K562 (cell line): ENCODE measurements around the gene ERBB4.

ENCODE experiments used
- EZH2 ChIP-seq: IDR thresholded peaks from 2 replicates; pipeline ENCODE4 v1.6.1; 2012; ENCODE audit warnings: low read depth, mild to moderate bottlenecking, inconsistent platforms, low read length, borderline replicate concordance
- GABPA ChIP-seq: fragments of 200-800 bp; sonication (Bioruptor generic); conservative IDR thresholded peaks from 2 replicates; pipeline ENCODE4 v1.6.1; 2016; ENCODE audit warnings: low read depth, missing genetic modification characterization, missing compliant biosample characterization
- HMG20B ChIP-seq: fragments of 250-450 bp; sonication (Bioruptor Pico); IDR thresholded peaks from 2 replicates; pipeline ENCODE4 v1.5.0; 2021; ENCODE audit warnings: mild to moderate bottlenecking
- KDM1A ChIP-seq, 2 experiments: fragments of 450-650 bp; IDR thresholded peaks; 2 replicates each; pipeline ENCODE4 v1.6.1; 2016; ENCODE audit warnings: mild to moderate bottlenecking in 2 of 2
- MCM7 ChIP-seq, 2 experiments: fragments of 450-650 bp; IDR thresholded peaks; 2 replicates each; pipeline ENCODE4 v1.6.1; 2016 to 2018
- PHF8 ChIP-seq: fragments of 200-600 bp; sonication (generic); IDR thresholded peaks from 2 replicates; pipeline ENCODE4 v1.6.1; 2012; ENCODE audit warnings: mixed run types, mild to moderate bottlenecking, inconsistent platforms, low read length, moderate library complexity, borderline replicate concordance
- POLR2AphosphoS5 ChIP-seq: IDR thresholded peaks from 2 replicates; pipeline ENCODE4 v1.6.1; 2011; ENCODE audit warnings: mild to moderate bottlenecking, low read depth, low read length, moderate library complexity; ENCODE audit not compliant: control insufficient read depth, insufficient read depth
- SP1 ChIP-seq: sonication (generic); formaldehyde crosslinking; IDR thresholded peaks from 2 replicates; pipeline ENCODE4 v1.8.1; 2022; ENCODE audit warnings: mild to moderate bottlenecking, missing genetic modification reagents
- ZBTB40 ChIP-seq, 2 experiments: fragments of 450-650 bp in 1 of 2; sonication (generic) in 1 of 2; formaldehyde crosslinking in 1 of 2; IDR thresholded peaks; 2 replicates each; pipeline versions ENCODE4 v1.7.1 to v1.9.0; 2016 to 2022; ENCODE audit warnings: inconsistent platforms in 1 of 2, mild to moderate bottlenecking in 1 of 2, missing genetic modification reagents in 1 of 2
- TF ChIP-seq, protein P1 (sequence below): fragments of 450-650 bp; IDR thresholded peaks from 2 replicates; pipeline ENCODE4 v1.6.1; 2018; ENCODE audit warnings: mild to moderate bottlenecking, low read depth; ENCODE audit not compliant: partially characterized antibody
- TF ChIP-seq, protein P2 (sequence below): sonication (generic); formaldehyde crosslinking; IDR thresholded peaks from 2 replicates; pipeline ENCODE4 v1.8.1; 2023; ENCODE audit warnings: mild to moderate bottlenecking, missing genetic modification reagents
- TF ChIP-seq, protein P3 (sequence below), 3 experiments: IDR thresholded peaks in 2 of 3; conservative IDR thresholded peaks in 1 of 3; 2 replicates each; pipeline ENCODE4 v1.5.1; 2011 to 2012; ENCODE audit warnings: low read length in 3 of 3, mild to moderate bottlenecking in 3 of 3, control low read depth in 2 of 3, improper control_type of control experiment in 1 of 3, inconsistent platforms in 1 of 3, low read depth in 1 of 3, mixed read lengths in 1 of 3, moderate library complexity in 1 of 3; ENCODE audit not compliant: insufficient read depth in 2 of 3

GRCh38 chr2:211737282-211737681 lies 801.3 kb downstream of the ERBB4 start:
- TF ChIP-seq, protein P1, sequence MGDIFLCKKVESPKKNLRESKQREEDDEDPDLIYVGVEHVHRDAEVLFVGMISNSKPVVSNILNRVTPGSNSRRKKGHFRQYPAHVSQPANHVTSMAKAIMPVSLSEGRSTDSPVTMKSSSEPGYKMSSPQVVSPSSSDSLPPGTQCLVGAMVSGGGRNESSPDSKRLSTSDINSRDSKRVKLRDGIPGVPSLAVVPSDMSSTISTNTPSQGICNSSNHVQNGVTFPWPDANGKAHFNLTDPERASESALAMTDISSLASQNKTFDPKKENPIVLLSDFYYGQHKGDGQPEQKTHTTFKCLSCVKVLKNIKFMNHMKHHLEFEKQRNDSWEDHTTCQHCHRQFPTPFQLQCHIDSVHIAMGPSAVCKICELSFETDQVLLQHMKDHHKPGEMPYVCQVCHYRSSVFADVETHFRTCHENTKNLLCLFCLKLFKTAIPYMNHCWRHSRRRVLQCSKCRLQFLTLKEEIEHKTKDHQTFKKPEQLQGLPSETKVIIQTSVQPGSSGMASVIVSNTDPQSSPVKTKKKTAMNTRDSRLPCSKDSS: no peak
- TF ChIP-seq POLR2AphosphoS5: no peak
- no peak for TF ChIP-seq EZH2
- TF ChIP-seq, protein P2, sequence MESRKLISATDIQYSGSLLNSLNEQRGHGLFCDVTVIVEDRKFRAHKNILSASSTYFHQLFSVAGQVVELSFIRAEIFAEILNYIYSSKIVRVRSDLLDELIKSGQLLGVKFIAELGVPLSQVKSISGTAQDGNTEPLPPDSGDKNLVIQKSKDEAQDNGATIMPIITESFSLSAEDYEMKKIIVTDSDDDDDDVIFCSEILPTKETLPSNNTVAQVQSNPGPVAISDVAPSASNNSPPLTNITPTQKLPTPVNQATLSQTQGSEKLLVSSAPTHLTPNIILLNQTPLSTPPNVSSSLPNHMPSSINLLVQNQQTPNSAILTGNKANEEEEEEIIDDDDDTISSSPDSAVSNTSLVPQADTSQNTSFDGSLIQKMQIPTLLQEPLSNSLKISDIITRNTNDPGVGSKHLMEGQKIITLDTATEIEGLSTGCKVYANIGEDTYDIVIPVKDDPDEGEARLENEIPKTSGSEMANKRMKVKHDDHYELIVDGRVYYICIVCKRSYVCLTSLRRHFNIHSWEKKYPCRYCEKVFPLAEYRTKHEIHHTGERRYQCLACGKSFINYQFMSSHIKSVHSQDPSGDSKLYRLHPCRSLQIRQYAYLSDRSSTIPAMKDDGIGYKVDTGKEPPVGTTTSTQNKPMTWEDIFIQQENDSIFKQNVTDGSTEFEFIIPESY (CRISPR knock-in tag): no peak
- TF ChIP-seq KDM1A (IDR thresholded peaks at IDR 0.05): no peak
- TF ChIP-seq, protein P3, sequence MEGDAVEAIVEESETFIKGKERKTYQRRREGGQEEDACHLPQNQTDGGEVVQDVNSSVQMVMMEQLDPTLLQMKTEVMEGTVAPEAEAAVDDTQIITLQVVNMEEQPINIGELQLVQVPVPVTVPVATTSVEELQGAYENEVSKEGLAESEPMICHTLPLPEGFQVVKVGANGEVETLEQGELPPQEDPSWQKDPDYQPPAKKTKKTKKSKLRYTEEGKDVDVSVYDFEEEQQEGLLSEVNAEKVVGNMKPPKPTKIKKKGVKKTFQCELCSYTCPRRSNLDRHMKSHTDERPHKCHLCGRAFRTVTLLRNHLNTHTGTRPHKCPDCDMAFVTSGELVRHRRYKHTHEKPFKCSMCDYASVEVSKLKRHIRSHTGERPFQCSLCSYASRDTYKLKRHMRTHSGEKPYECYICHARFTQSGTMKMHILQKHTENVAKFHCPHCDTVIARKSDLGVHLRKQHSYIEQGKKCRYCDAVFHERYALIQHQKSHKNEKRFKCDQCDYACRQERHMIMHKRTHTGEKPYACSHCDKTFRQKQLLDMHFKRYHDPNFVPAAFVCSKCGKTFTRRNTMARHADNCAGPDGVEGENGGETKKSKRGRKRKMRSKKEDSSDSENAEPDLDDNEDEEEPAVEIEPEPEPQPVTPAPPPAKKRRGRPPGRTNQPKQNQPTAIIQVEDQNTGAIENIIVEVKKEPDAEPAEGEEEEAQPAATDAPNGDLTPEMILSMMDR (IDR thresholded peaks at IDR 0.05 in 2 of 3, conservative IDR thresholded peaks at IDR 0.05 in 1 of 3; ENCODE audit: insufficient read depth in 2 of 3, low read depth in 1 of 3, low read length in 3 of 3): no peak
- no peak for TF ChIP-seq SP1
- TF ChIP-seq GABPA (tag): no peak
- no peak for TF ChIP-seq MCM7 (IDR thresholded peaks at IDR 0.05)
- no peak for TF ChIP-seq HMG20B (CRISPR knock-in tag)
- no peak for TF ChIP-seq PHF8
- TF ChIP-seq ZBTB40 (IDR thresholded peaks at IDR 0.05): no peak
- no peak for TF ChIP-seq ZBTB40 (CRISPR knock-in tag; IDR thresholded peaks at IDR 0.05)
